GM19438 (cell line): ENCODE results near the gene NNT.
A peak's percentile ranks its signal among the peaks of the same experiment; 100 is the strongest.
"Not testable (repeated sequence)": the region's sequence is repeated elsewhere in the genome, so short reads cannot be mapped to it uniquely, and the experiment has no call there.

Source experiments
- ATAC-seq: cut with Tn5 transposase; IDR thresholded peaks from one replicate; pipeline ENCODE4 v1.9.1; 2021; ENCODE audit warnings: low read depth; ENCODE audit not compliant: unreplicated experiment

Gene NNT

GRCh38 chr5:43602461-43603343 is at the start of gene NNT:
Gene NNT (plus strand): TSS chr5:43603180. CDS start chr5:43609196, 6,016 bp downstream.
- peak; percentile 74 for ATAC-seq

GRCh38 chr5:43553381-43553780 is 49.6 kb upstream of the NNT start:
- no peak for ATAC-seq

- ATAC-seq, result no peak
Observed at GRCh38 chr5:43554497-43554896, 48.5 kb upstream of the NNT start.

GRCh38 chr5:43555895-43556606 is 46.9 kb upstream of the NNT start:
- peak; percentile 31 for ATAC-seq

GRCh38 chr5:43556607-43556856 is 46.4 kb upstream of the NNT start:
- peak; percentile 90 for ATAC-seq

- peak; percentile 76 for ATAC-seq
Observed at GRCh38 chr5:43556857-43557542, 46.0 kb upstream of the NNT start, which contains the start of gene PAIP1. Gene PAIP1 (minus strand): TSS chr5:43557077. CDS start chr5:43556846, 231 bp downstream.

- ATAC-seq, result no peak
Observed at GRCh38 chr5:43560128-43560527, 42.9 kb upstream of the NNT start.

- no peak for ATAC-seq
Observed at GRCh38 chr5:43561356-43561755, 41.6 kb upstream of the NNT start.

GRCh38 chr5:43563321-43563720 is 39.7 kb upstream of the NNT start:
- no peak for ATAC-seq

GRCh38 chr5:43564289-43564850 is 38.6 kb upstream of the NNT start:
- no peak for ATAC-seq

- ATAC-seq, result no peak
Observed at GRCh38 chr5:43565043-43565442, 37.9 kb upstream of the NNT start.

- no peak for ATAC-seq
Observed at GRCh38 chr5:43567967-43568366, 35.0 kb upstream of the NNT start.

- no peak for ATAC-seq
Observed at GRCh38 chr5:43569236-43569746, 33.7 kb upstream of the NNT start.

GRCh38 chr5:43570450-43571158 is 32.4 kb upstream of the NNT start:
- ATAC-seq, result no peak

GRCh38 chr5:43571237-43571636 is 31.7 kb upstream of the NNT start:
- ATAC-seq, result no peak

- ATAC-seq, result no peak
Observed at GRCh38 chr5:43572357-43572756, 30.6 kb upstream of the NNT start.

GRCh38 chr5:43573058-43573457 is 29.9 kb upstream of the NNT start:
- no peak for ATAC-seq

- ATAC-seq, result not testable (repeated sequence)
Observed at GRCh38 chr5:43580402-43581210, 22.4 kb upstream of the NNT start.

GRCh38 chr5:43581398-43581797 is 21.6 kb upstream of the NNT start:
- ATAC-seq, result no peak
